Measurements from ENCODE around the gene CELSR1.

- TF ChIP-seq PATZ1 (CRISPR knock-in tag; IDR thresholded peaks at IDR 0.05; ENCODE audit: borderline replicate concordance) (no peak), TOX (CRISPR knock-in tag; IDR thresholded peaks at IDR 0.05; ENCODE audit: borderline replicate concordance) (no peak), ZNF565 (CRISPR knock-in tag; conservative IDR thresholded peaks at IDR 0.05; ENCODE audit: low read depth) (no peak)
These were observed 120.9 kb downstream of the CELSR1 start for GRCh38 chr22:46416520-46416871.
